GM15510 (cell line): ENCODE data around the gene PARD3B.

ENCODE experiments used
- POLR2A ChIP-seq: IDR thresholded peaks from 3 replicates; pipeline ENCODE4 v1.6.1; 2011; ENCODE audit warnings: borderline replicate concordance; ENCODE audit not compliant: insufficient read length; ENCODE audit errors: extremely low read depth

The PARD3B gene

DNA sequence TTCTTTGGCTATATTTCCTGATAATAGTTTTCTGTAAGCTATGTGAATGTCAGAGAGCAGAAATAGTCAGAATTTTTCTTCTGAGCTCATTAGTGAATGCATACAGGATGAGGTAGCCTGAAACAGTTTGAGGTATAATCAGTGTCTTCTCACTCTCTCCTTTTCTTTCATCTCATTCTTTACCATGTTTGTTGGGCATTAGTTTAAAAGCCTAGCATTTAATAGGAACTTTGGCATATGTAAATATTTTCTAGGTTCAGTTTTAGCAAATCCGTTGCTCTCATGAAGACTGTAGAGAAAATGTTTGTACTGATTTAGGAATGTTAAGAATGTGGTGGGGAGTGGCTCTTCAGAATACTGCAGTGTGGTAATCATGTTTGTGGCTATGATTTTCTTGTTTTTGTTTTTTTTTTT, 119.4 kb downstream of the PARD3B start:
- TF ChIP-seq POLR2A: no peak

DNA sequence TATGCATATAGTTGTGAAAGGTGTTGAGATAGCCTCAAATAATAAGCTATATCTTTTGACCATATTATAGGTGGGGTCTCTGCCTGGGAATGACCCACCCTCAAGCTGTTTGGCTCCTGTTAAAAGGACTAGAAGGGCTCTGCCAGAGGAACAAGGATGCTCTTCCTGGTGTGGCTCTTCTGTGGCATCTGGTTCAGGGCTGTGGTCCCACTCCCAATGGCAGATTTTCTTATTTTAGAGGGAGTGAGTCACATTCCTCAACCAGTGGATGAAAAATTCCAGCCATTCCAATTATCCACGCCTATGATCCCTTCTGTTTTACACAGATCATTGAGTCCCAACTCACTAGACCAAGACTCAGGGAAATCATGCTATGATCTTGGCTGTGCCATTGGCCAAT, 119.9 kb downstream of the PARD3B start:
- no peak for TF ChIP-seq POLR2A

DNA sequence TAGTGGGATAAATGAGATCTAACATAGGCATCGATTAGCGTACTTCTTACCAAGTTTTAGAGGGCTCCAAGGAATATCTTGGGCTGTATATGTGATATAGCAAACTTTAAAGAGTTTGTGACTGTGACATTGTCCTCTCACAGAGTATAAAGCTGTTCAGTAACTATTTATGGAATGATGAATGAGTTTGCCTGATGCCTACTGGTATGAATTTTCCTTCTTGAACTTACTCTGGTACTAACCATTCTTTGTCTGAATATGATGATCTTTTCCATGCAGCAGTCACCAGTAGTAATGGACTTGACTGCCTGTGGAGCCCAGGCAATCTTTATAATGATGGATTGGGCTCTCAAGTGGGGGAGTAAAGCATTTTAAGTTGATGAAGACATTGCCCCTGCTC, 120.5 kb downstream of the PARD3B start:
- no peak for TF ChIP-seq POLR2A

DNA sequence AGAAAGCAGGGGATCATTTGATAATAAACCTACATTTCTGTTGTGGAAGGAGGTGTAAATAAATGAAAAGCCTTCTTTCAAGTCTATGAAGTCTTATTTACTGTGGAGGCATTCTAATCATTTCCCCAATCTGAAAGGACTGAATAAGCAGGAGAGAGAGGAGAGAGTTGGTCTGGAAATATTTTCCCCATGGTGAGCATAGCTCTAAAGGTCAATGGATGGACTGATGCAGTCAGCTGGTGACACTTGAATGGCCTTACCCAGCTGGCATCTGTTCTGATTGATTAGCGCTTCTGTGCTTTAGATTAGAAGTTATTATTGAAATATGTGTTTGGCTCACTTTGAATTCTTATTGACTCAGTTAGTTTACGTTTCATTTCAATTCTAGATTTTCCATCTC, 122.7 kb downstream of the PARD3B start:
- no peak for TF ChIP-seq POLR2A

DNA sequence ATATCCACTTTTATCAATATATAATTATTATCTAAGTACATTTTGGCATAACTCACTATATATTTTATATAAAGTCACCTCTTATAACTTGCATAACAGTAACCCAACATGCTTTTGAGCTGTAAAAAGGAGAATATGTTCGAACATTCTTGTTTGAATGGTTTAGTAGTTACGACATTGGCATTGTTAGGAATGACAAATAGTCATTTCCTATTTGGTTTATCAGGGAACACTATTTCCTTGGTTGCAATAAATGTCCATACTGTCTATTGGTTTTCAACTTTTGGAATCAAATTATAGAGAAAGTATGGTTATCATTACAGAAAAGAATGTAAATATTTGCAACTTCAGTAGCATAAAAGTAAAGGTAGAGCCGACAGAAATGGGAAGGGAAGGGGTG, 124.1 kb downstream of the PARD3B start:
- TF ChIP-seq POLR2A: no peak

DNA sequence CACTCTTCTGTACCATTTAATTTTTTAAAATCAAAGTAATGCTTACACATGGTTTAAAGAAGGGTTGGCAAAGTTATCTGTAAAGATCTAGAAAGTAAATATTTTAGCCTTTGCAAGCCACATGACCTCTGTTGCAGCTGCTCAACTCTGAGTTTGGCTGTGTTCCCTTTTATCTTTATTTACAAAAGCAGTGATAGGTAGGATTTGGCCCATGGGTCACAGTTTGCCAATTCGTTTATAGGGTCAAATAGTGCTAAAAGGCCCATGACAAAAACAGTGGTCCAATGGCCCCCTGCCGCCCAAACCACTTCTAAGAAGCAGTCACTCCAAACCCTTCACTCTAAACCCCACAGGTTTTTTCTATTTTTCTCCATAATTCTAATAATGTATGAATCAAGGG, 124.8 kb downstream of the PARD3B start:
- no peak for TF ChIP-seq POLR2A

DNA sequence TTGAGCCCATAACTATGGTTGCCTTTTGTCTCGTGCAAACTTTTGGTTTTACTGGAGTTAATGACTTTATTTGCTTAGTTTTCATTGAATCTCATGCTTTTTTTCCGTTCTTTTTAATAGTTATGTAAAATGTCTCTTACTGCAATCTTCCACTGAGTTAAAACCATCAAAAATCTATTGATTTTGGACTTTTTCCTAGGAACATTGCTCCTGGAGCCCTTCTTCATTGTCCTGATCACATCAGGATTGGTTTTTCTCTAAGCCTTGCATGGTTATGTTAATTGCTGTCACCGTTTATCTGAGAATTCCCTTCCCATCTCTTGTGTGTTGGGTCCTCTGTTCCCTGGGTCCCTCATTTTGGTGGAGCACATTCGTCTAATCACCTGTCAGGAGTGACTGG, 125.5 kb downstream of the PARD3B start:
- TF ChIP-seq POLR2A: no peak

DNA sequence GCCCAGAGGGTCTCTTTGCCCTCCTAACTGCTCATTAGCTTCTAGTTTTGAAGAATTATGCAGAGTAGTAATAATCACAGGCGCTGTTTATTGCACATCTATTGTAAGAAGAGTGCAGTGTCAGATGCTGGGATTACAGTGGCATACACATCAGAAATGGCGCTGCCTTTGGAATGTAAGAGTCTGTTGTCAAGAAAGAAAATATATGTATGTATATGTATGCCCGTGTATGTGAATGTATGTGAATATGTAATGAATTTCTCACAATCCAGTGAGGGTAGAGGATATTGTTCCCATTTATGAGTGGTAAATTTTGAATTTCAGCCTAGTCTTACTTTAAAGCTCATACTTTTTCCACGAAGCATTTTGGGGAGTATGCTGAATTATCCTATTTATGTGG, 127.5 kb downstream of the PARD3B start:
- no peak for TF ChIP-seq POLR2A

DNA sequence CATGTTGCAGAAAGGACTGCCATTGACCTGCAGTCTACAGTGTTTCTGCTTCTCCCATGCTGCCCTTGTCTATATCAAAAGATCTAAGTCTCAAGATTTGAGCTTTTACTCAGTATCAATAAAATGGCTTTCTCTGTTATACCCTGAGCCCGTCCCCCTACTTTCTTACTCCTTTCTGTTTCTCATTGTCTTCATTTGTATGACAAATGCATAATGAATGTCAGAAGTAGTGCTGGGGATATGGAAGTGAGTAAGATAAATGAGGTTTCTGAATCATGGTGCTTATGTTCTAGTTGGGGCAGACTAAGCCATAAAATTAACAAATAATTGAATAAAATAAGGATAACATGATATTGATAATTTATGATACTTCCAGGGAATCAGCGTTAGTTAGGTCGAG, 128.6 kb downstream of the PARD3B start:
- no peak for TF ChIP-seq POLR2A

DNA sequence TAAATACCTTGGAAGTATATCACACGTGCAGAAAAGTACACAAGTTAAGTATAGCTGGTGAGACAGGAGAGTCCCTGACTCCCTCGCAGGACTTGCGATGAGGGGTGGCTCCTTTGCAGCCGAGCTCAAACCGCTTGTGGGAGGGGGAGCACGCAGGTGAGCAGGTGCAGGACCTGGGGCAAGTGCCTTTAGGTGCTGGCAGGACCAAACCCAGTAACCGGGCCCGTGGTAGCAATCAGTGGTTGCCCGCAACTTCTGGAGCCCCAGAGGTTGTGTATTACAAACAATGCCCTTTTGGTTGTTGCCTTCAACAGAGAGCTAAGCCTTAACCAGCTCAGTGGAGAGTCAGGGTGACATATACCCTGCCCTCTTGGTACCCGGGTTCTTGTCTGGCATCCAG, 132.8 kb downstream of the PARD3B start:
- TF ChIP-seq POLR2A: no peak

DNA sequence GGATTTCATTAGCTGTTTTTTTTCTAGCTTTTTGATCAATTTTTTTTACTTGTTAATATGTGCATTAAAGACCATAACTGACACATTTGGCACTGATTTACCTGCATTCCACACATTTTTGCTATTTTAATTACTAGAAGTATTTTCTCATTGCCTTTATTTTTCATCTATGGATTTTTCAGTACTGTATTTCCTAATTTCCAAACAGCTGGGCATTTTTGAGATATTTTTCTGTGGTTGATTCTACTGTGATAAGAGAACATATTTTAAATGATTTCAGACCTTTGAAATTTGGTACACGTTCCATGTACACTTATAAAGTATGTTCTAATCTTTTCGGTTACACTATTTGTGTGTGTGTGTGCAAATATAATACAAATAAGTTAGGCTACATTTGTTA, 135.3 kb downstream of the PARD3B start:
- TF ChIP-seq POLR2A: no peak

DNA sequence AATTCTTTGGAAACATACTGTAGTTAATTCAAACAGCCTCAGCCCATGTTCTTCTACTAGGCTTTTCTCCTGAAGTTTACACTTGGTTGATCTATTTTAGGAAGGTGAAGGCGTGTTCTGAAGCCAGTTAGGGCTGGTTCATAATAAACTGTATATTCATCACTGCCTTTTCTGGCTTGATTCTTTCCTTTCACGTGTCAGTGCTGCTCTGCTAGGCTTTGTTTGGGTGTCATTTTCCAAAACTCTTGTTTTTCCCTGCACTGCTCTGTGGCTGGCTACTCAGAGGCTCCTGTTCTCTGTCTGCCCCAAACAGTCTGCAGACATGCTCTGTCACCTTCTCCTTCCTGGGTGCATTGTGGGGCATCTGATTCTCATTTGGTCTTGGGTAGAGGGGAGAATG, 136.1 kb downstream of the PARD3B start:
- TF ChIP-seq POLR2A: no peak

DNA sequence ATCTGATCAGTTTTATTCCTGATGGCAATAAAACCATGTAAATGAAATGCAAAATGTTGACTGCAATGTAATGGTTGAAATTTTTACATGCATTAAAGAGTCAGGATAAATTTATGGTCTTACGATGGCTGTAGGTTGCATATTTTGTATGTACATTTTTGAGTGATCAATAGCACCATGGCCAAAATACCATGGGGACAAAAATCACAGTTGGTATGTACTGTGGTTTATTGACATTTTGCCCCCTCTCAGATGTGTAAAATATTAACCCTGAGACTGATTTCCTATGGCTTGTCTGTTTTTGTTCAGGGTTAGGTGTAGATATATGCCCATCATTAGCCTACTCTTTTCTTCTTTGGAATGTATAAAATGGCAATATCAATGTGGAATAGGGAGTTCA, 138.1 kb downstream of the PARD3B start:
- no peak for TF ChIP-seq POLR2A

DNA sequence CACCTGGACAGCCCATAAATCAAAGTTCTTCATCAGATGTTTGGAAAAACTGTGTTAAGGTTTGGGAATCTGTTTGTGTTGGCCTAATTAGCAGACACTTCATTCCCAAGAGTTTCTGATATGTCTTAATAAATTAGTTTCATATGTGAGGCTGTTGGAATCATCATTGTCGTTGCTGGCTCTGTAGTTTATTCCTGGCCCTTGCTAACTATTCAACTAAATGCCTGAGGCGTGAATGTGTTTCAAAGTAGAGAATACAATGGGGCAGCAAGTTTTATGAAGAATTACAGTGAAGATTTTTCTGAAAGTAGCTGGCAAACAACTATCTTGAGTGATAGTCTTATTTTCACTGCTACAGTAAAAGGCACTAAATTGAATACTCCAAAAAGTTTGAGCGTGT, 141.1 kb downstream of the PARD3B start:
- no peak for TF ChIP-seq POLR2A

DNA sequence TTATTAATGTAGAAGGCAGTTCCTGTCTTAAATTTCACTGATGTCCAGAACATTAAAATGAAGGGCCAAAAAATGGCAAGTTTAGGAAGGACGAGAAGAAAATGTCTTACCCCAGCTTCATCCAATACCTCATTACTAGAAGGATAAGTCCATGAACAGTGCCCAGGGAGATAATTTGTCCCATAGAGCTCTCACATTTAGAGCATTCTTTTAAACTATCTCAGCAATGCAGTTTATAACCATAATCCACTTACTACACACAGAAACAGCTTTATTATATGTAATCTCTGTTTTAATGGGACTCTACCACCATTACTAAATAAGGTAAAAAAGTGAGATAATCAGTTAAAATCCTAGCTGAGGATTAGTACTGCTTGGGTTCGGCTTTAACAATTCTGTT, 142.5 kb downstream of the PARD3B start:
- no peak for TF ChIP-seq POLR2A

DNA sequence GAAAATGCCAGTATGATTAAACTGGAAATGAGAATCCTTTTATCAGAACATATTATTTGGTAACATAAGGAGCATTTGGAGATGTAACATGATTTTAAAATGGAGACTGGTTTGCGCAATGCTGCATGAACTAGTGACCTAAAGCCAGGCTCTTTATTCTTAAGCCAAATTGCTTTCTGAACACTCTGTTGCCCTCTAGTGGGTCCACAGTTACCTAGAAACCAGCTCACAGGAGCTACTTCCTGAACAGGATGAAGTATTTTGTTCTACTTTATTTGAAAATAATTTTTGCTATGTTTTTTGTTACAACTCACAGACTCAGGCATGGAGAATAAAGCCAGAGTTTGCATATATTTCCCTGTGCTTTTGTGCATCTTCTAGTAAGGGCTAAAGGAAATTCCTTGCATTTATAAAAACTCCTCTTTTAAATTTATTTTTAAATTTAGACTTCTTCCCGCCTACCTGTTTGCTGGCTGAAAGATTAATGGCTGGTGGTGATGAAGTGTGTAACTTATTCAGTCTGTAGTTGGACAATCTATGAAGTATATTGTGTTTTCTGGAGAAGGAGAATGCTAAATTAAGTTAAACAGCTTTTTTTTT, 146.7 kb downstream of the PARD3B start:
- no peak for TF ChIP-seq POLR2A

DNA sequence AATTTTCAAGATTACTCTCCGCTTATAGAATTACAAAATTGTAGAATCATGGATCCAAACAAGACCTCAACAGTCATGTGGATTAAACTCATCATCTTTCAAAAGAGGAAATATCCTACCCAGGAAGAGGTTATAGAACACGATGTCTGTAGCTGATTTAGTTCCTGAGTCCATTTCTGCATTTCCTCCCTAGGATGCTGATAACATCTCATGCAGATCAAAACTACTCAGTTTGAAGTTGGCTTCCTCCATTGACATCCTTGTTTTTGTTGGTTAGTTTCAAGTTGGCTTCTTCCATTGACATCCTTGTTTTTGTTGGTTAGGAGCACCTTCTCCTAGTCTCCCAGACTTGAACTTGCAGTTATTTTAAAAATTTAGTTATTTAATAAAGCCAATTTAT, 147.5 kb downstream of the PARD3B start:
- TF ChIP-seq POLR2A: no peak
